Measurements from ENCODE around the gene PPP1R3G.
"Not testable (repeated sequence)": the region's sequence is repeated elsewhere in the genome, so short reads cannot be mapped to it uniquely, and the experiment has no call there.

PPP1R3G gene

GRCh38 chr6:5059036-5059896 lies 25.9 kb upstream of the PPP1R3G start:
- H3K9me3 Mint-ChIP-seq: no peaks in the 10 kb centered on the region
- H3K27me3 Mint-ChIP-seq (ENCODE audit: low read depth): peaks cover 5% of the 10 kb centered on the region
- H3K4me3 Mint-ChIP-seq: no peak overlapping the region

GRCh38 chr6:5060439-5060838 lies 24.7 kb upstream of the PPP1R3G start:
- not testable (repeated sequence) for H3K4me3 Mint-ChIP-seq; H3K27me3 Mint-ChIP-seq (ENCODE audit: low read depth); H3K9me3 Mint-ChIP-seq; H3K36me3 Mint-ChIP-seq (ENCODE audit: low read depth); DNase-seq (ENCODE audit: low spot score); H3K27ac Mint-ChIP-seq; H3K4me1 Mint-ChIP-seq (ENCODE audit: low read depth)

More at GRCh38 chr6:5059036-5059896, 25.9 kb upstream of the PPP1R3G start:
- no peak for DNase-seq (ENCODE audit: low spot score)
- H3K4me1 Mint-ChIP-seq (ENCODE audit: low read depth): no peaks in the 10 kb centered on the region
- H3K36me3 Mint-ChIP-seq (ENCODE audit: low read depth): no peaks in the 10 kb centered on the region
- H3K27ac Mint-ChIP-seq: no peak overlapping the region

GRCh38 chr6:5061152-5061551 lies 24.0 kb upstream of the PPP1R3G start:
- Mint-ChIP-seq H3K27me3 (ENCODE audit: low read depth) (peaks cover 3% of the 10 kb centered on the region), H3K36me3 (ENCODE audit: low read depth) (no peaks in the 10 kb centered on the region), H3K4me1 (ENCODE audit: low read depth) (no peaks in the 10 kb centered on the region), H3K27ac (no peak overlapping the region), H3K9me3 (no peaks in the 10 kb centered on the region), H3K4me3 (no peak overlapping the region)
- DNase-seq (ENCODE audit: low spot score): no peak

- no peak for DNase-seq (ENCODE audit: low spot score)
- Mint-ChIP-seq H3K9me3 (no peaks in the 10 kb centered on the region), H3K27ac (no peak overlapping the region), H3K4me1 (ENCODE audit: low read depth) (no peaks in the 10 kb centered on the region), H3K36me3 (ENCODE audit: low read depth) (no peaks in the 10 kb centered on the region), H3K4me3 (no peak overlapping the region), H3K27me3 (ENCODE audit: low read depth) (peaks cover 3% of the 10 kb centered on the region)
Observed at GRCh38 chr6:5063617-5064016, 21.5 kb upstream of the PPP1R3G start.

GRCh38 chr6:5066456-5067093 lies 18.6 kb upstream of the PPP1R3G start:
- Mint-ChIP-seq H3K9me3 (no peaks in the 10 kb centered on the region), H3K4me3 (no peak overlapping the region), H3K27me3 (ENCODE audit: low read depth) (no peaks in the 10 kb centered on the region), H3K4me1 (ENCODE audit: low read depth) (no peaks in the 10 kb centered on the region), H3K36me3 (ENCODE audit: low read depth) (no peaks in the 10 kb centered on the region), H3K27ac (no peak overlapping the region)
- DNase-seq (ENCODE audit: low spot score): no peak

- Mint-ChIP-seq H3K27ac (no peak overlapping the region), H3K4me1 (ENCODE audit: low read depth) (no peaks in the 10 kb centered on the region)
Observed at GRCh38 chr6:5067305-5067704, 17.8 kb upstream of the PPP1R3G start.

GRCh38 chr6:5068153-5068751 lies 16.9 kb upstream of the PPP1R3G start:
- Mint-ChIP-seq H3K4me1 (ENCODE audit: low read depth) (peaks cover 2% of the 10 kb centered on the region), H3K27ac (no peak overlapping the region), H3K4me3 (no peak overlapping the region), H3K27me3 (ENCODE audit: low read depth) (peaks cover 3% of the 10 kb centered on the region), H3K36me3 (ENCODE audit: low read depth) (no peaks in the 10 kb centered on the region), H3K9me3 (no peaks in the 10 kb centered on the region)
- DNase-seq (ENCODE audit: low spot score): no peak

More at GRCh38 chr6:5067305-5067704, 17.8 kb upstream of the PPP1R3G start:
- DNase-seq (ENCODE audit: low spot score): no peak
- Mint-ChIP-seq H3K36me3 (ENCODE audit: low read depth) (no peaks in the 10 kb centered on the region), H3K4me3 (no peak overlapping the region), H3K9me3 (no peaks in the 10 kb centered on the region), H3K27me3 (ENCODE audit: low read depth) (no peaks in the 10 kb centered on the region)

GRCh38 chr6:5071216-5071615 lies 13.9 kb upstream of the PPP1R3G start:
- H3K4me3 Mint-ChIP-seq: no peak overlapping the region
- H3K36me3 Mint-ChIP-seq (ENCODE audit: low read depth): no peaks in the 10 kb centered on the region
- H3K27me3 Mint-ChIP-seq (ENCODE audit: low read depth): peaks cover 17% of the 10 kb centered on the region
- H3K4me1 Mint-ChIP-seq (ENCODE audit: low read depth): peaks cover 2% of the 10 kb centered on the region
- DNase-seq (ENCODE audit: low spot score): no peak
- no peak overlapping the region for H3K27ac Mint-ChIP-seq
- no peaks in the 10 kb centered on the region for H3K9me3 Mint-ChIP-seq

GRCh38 chr6:5072440-5072839 lies 12.7 kb upstream of the PPP1R3G start:
- H3K27me3 Mint-ChIP-seq (ENCODE audit: low read depth): peaks cover 26% of the 10 kb centered on the region
- no peaks in the 10 kb centered on the region for H3K36me3 Mint-ChIP-seq (ENCODE audit: low read depth)
- H3K4me3 Mint-ChIP-seq: no peak overlapping the region
- peaks cover 2% of the 10 kb centered on the region for H3K4me1 Mint-ChIP-seq (ENCODE audit: low read depth)
- DNase-seq (ENCODE audit: low spot score): no peak
- H3K9me3 Mint-ChIP-seq: no peaks in the 10 kb centered on the region
- H3K27ac Mint-ChIP-seq: no peak overlapping the region

- Mint-ChIP-seq H3K9me3 (no peaks in the 10 kb centered on the region), H3K4me1 (ENCODE audit: low read depth) (peaks cover 2% of the 10 kb centered on the region), H3K27ac (no peak overlapping the region), H3K27me3 (ENCODE audit: low read depth) (peaks cover 27% of the 10 kb centered on the region), H3K36me3 (ENCODE audit: low read depth) (no peaks in the 10 kb centered on the region), H3K4me3 (no peak overlapping the region)
- no peak for DNase-seq (ENCODE audit: low spot score)
Observed at GRCh38 chr6:5073992-5074391, 11.1 kb upstream of the PPP1R3G start.

- no peaks in the 10 kb centered on the region for H3K9me3 Mint-ChIP-seq
- DNase-seq (ENCODE audit: low spot score): no peak
- no peaks in the 10 kb centered on the region for H3K36me3 Mint-ChIP-seq (ENCODE audit: low read depth)
- peaks cover 2% of the 10 kb centered on the region for H3K4me1 Mint-ChIP-seq (ENCODE audit: low read depth)
- no peak overlapping the region for H3K27ac Mint-ChIP-seq
- H3K27me3 Mint-ChIP-seq (ENCODE audit: low read depth): peaks cover 42% of the 10 kb centered on the region
- no peak overlapping the region for H3K4me3 Mint-ChIP-seq
Observed at GRCh38 chr6:5076931-5077330, 8.2 kb upstream of the PPP1R3G start.

- Mint-ChIP-seq H3K27ac (no peak overlapping the region), H3K4me1 (ENCODE audit: low read depth) (no peaks in the 10 kb centered on the region)
Observed at GRCh38 chr6:5078121-5078669, 6.9 kb upstream of the PPP1R3G start.

GRCh38 chr6:5079692-5080091 lies 5.4 kb upstream of the PPP1R3G start:
- Mint-ChIP-seq H3K36me3 (ENCODE audit: low read depth) (no peaks in the 10 kb centered on the region), H3K27me3 (ENCODE audit: low read depth) (peaks cover 57% of the 10 kb centered on the region), H3K4me1 (ENCODE audit: low read depth) (no peaks in the 10 kb centered on the region), H3K27ac (no peak overlapping the region), H3K4me3 (no peak overlapping the region), H3K9me3 (no peaks in the 10 kb centered on the region)
- no peak for DNase-seq (ENCODE audit: low spot score)

More at GRCh38 chr6:5078121-5078669, 6.9 kb upstream of the PPP1R3G start:
- Mint-ChIP-seq H3K36me3 (ENCODE audit: low read depth) (no peaks in the 10 kb centered on the region), H3K4me3 (no peak overlapping the region), H3K27me3 (ENCODE audit: low read depth) (peaks cover 52% of the 10 kb centered on the region), H3K9me3 (no peaks in the 10 kb centered on the region)
- DNase-seq (ENCODE audit: low spot score): no peak

- DNase-seq (ENCODE audit: low spot score): no peak
- Mint-ChIP-seq H3K9me3 (no peaks in the 10 kb centered on the region), H3K36me3 (ENCODE audit: low read depth) (no peaks in the 10 kb centered on the region), H3K4me1 (ENCODE audit: low read depth) (no peaks in the 10 kb centered on the region), H3K27ac (no peak overlapping the region), H3K4me3 (no peak overlapping the region), H3K27me3 (ENCODE audit: low read depth) (peaks cover 51% of the 10 kb centered on the region)
Observed at GRCh38 chr6:5080574-5080973, 4.6 kb upstream of the PPP1R3G start.
